ENCODE measurements around the gene PLOD2. TPM values are rescaled to one million over a fixed set of nuclear protein-coding genes. Genes with fewer than 3 reads are reported as not detected.

Gene PLOD2
- total RNA-seq, 1 experiment from 2014 or later = 19.3 TPM

DNA sequence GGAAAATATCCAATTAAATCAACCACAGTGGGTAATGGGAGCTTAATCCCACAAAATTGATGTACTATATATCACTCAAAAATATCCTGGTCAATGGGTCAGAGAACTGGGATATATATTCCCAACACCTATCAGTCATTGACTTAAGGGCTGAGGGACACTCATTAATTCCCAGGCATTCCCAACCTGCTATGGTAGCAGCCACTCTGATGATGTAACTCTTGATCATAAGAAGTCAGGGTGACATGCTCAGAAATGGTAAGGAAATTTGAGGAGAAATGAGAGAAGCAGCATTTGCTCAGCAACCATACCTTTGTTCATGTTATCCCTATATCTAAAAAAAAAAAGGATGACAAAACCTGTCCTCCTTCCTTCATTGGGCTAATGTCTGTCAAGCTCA is 3.1 kb upstream of the PLOD2 start:
- Histone ChIP-seq H3K4me1 (ENCODE audit: insufficient read depth, low read length) (peaks cover 5% of the 10 kb centered on the region; the same call in 1 of the 2 replicates), H3K4me2 (ENCODE audit: insufficient read depth, insufficient read length, low read length) (no peak overlapping the region), H2AFZ (ENCODE audit: low read length) (no peak overlapping the region), H3K9me3 (ENCODE audit: control insufficient read depth, low read depth, low read length) (no peaks in the 10 kb centered on the region), H3K4ac (ENCODE audit: low read depth, low read length) (no peak overlapping the region), H3K23ac (ENCODE audit: insufficient read length, low read depth, low read length) (no peak overlapping the region), H4K20me1 (ENCODE audit: control insufficient read depth, insufficient read depth, insufficient read length) (no peaks in the 10 kb centered on the region), H3T11ph (ENCODE audit: low read length) (no peak overlapping the region), H4K5ac (ENCODE audit: insufficient read length, low read depth, low read length) (no peak overlapping the region), H3K9ac (ENCODE audit: extremely low read depth, insufficient read length, low read length) (no peak overlapping the region), H2BK120ac (ENCODE audit: low read depth, low read length, poor library complexity, severe bottlenecking) (no peak overlapping the region), H3K23me2 (ENCODE audit: insufficient read length, low read depth, low read length, poor library complexity, severe bottlenecking) (no peaks in the 10 kb centered on the region), H2BK20ac (ENCODE audit: low read depth, low read length, poor library complexity, severe bottlenecking) (no peak overlapping the region), H2BK12ac (ENCODE audit: insufficient read length, low read depth, low read length) (no peak overlapping the region), H3K79me1 (ENCODE audit: insufficient read depth, low read depth, low read length, poor library complexity, severe bottlenecking) (no peaks in the 10 kb centered on the region), H2AK5ac (ENCODE audit: insufficient read length, low read length) (no peak overlapping the region), H4K91ac (ENCODE audit: insufficient read length, low read depth, low read length) (no peak overlapping the region), H3K79me2 (ENCODE audit: insufficient read depth, low read length) (no peaks in the 10 kb centered on the region; the same call in 1 of the 2 replicates), H3K27me3 (ENCODE audit: insufficient read depth, low read length) (no peaks in the 10 kb centered on the region), H2BK15ac (ENCODE audit: low read depth, low read length) (no peak overlapping the region), H3K56ac (ENCODE audit: insufficient read length, low read depth, low read length) (no peak overlapping the region), H3K18ac (ENCODE audit: insufficient read length, low read depth, low read length) (no peak overlapping the region), H2BK5ac (ENCODE audit: insufficient read length, low read length) (no peak overlapping the region), H3K27ac (ENCODE audit: insufficient read length, low read depth, low read length) (no peak overlapping the region), H3K14ac (ENCODE audit: insufficient read depth, low read length) (no peak overlapping the region), H4K8ac (replicated peaks; ENCODE audit: insufficient read length, low read depth, low read length) (no peak overlapping the region)
- H3K27me3 Mint-ChIP-seq (ENCODE audit: low read depth) = peaks cover 16% of the 10 kb centered on the region
- H3K27ac Mint-ChIP-seq = no peak overlapping the region
- TF ChIP-seq, protein P1, sequence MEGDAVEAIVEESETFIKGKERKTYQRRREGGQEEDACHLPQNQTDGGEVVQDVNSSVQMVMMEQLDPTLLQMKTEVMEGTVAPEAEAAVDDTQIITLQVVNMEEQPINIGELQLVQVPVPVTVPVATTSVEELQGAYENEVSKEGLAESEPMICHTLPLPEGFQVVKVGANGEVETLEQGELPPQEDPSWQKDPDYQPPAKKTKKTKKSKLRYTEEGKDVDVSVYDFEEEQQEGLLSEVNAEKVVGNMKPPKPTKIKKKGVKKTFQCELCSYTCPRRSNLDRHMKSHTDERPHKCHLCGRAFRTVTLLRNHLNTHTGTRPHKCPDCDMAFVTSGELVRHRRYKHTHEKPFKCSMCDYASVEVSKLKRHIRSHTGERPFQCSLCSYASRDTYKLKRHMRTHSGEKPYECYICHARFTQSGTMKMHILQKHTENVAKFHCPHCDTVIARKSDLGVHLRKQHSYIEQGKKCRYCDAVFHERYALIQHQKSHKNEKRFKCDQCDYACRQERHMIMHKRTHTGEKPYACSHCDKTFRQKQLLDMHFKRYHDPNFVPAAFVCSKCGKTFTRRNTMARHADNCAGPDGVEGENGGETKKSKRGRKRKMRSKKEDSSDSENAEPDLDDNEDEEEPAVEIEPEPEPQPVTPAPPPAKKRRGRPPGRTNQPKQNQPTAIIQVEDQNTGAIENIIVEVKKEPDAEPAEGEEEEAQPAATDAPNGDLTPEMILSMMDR (conservative IDR thresholded peaks at IDR 0.05) = no peak
- H3K4me3 Mint-ChIP-seq = no peak overlapping the region
- no peak for DNase-seq
- H3K36me3 Mint-ChIP-seq (ENCODE audit: insufficient read depth in 1 of 3, low read depth in 3 of 3) = no peaks in the 10 kb centered on the region
- H3K4me1 Mint-ChIP-seq = peaks cover 27 to 29% of the 10 kb centered on the region in 2 experiments
- no peaks in the 10 kb centered on the region for H3K9me3 Mint-ChIP-seq

Data from H9 (cell line).